Testis (tissue), 2 donors: ENCODE results near the gene PRAMEF15.
"Not testable (repeated sequence)": the region's sequence is repeated elsewhere in the genome, so short reads cannot be mapped to it uniquely, and the experiment has no call there.

Experiments
- CTCF ChIP-seq, 3 experiments: fragments of 450-650 bp in 2 of 3; fragments of 200-600 bp in 1 of 3; sonication (generic) in 1 of 3; IDR thresholded peaks; one replicate each; pipeline ENCODE4 v1.5.1; 2016 to 2019; ENCODE audit warnings: antibody characterized with exemption in 3 of 3, mild to moderate bottlenecking in 2 of 3, moderate library complexity in 1 of 3
- POLR2A ChIP-seq: fragments of 450-650 bp; IDR thresholded peaks from one replicate; pipeline ENCODE4 v1.6.1; 2017; ENCODE audit warnings: antibody characterized with exemption, mild to moderate bottlenecking, moderate library complexity

- not testable (repeated sequence) for TF ChIP-seq CTCF (IDR thresholded peaks at IDR 0.05); POLR2A
These were observed 49.5 kb downstream of the PRAMEF15 start for GRCh38 chr1:13364928-13365327.
